BLaER1 treated with 17β-estradiol and CSF1 and Interleukin-3, amounts not matched to agents 10 nM and 100 nM (cell line): ENCODE data around the gene GPR137.
"Not testable (repeated sequence)": the region's sequence is repeated elsewhere in the genome, so short reads cannot be mapped to it uniquely, and the experiment has no call there.

Experiments used
- H3K27ac ChIP-seq, 11 experiments: shearing (Covaris generic); formaldehyde crosslinking; 2 replicates each; pipeline ENCODE4 v1.8.1; 2022
- H3K27me3 ChIP-seq, 11 experiments: shearing (Covaris generic); formaldehyde crosslinking; 2 replicates each; pipeline ENCODE4 v1.8.1; 2022
- H3K36me3 ChIP-seq, 11 experiments: shearing (Covaris generic); formaldehyde crosslinking; 2 replicates each; pipeline ENCODE4 v1.8.1; 2022
- H3K4me1 ChIP-seq, 10 experiments: shearing (Covaris generic); formaldehyde crosslinking; 2 replicates each; pipeline ENCODE4 v1.8.1; 2022
- H3K4me2 ChIP-seq, 11 experiments: shearing (Covaris generic); formaldehyde crosslinking; 2 replicates each; pipeline ENCODE4 v1.8.1; 2022
- H3K4me3 ChIP-seq, 10 experiments: shearing (Covaris generic); formaldehyde crosslinking; 2 replicates each; pipeline ENCODE4 v1.8.1; 2022
- H3K9ac ChIP-seq, 11 experiments: shearing (Covaris generic); formaldehyde crosslinking; 2 replicates each; pipeline ENCODE4 v1.8.1; 2022
- H3K9me3 ChIP-seq, 11 experiments: shearing (Covaris generic); formaldehyde crosslinking; replicated peaks in 1 of 11; 2 replicates each; pipeline ENCODE4 v1.8.1; 2022
- H4K20me1 ChIP-seq, 11 experiments: shearing (Covaris generic); formaldehyde crosslinking; 2 replicates each; pipeline ENCODE4 v1.8.1; 2022
- Cebpa-rat ChIP-seq, 11 experiments: shearing (Covaris generic); IDR thresholded peaks; 2 replicates each; pipeline ENCODE4 v1.8.1; 2022

GPR137 gene

DNA sequence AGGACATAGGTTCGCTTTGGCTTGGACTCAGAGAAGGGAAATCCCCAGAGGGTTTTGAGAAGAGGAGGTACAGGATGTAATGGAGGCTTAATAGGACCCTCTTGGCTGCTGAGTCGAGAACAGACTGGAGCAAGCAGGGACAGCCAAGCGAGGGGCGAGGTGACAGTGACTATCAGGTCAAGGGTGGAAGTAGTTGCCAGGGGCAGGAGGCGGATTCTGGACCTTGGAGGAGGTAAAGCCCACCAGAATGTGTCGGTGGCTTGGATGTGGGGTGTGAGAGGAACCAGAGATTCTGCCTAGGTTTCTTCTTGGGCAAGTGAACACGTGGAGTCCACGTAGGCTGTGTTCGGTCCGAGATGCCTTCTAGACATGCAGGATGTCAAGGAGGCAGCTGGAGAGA is 27.3 kb downstream of the GPR137 start:
- TF ChIP-seq Cebpa-rat (IDR thresholded peaks at IDR 0.05): no peak
- Histone ChIP-seq H3K36me3 (peaks cover 42 to 83% (median 58%) of the 10 kb centered on the region in 11 experiments), H3K4me3 (no peak overlapping the region), H3K4me1 (peaks cover 14 to 75% (median 41%) of the 10 kb centered on the region in 10 experiments), H3K9ac (peak overlapping the region; percentile 2 to 69 (median 40); a peak in 17 of 22 replicates), H3K4me2 (peak overlapping the region in 5 of 11 experiments; percentile 20 to 29 (median 26); a peak in 7 of 22 replicates), H4K20me1 (peaks cover 15 to 90% (median 62%) of the 10 kb centered on the region in 11 experiments; a peak in 20 of 22 replicates), H3K9me3 (no peaks in the 10 kb centered on the region), H3K27me3 (no peaks in the 10 kb centered on the region), H3K27ac (peak overlapping the region in 5 of 11 experiments; percentile 8 to 38 (median 36); a peak in 9 of 22 replicates)

DNA sequence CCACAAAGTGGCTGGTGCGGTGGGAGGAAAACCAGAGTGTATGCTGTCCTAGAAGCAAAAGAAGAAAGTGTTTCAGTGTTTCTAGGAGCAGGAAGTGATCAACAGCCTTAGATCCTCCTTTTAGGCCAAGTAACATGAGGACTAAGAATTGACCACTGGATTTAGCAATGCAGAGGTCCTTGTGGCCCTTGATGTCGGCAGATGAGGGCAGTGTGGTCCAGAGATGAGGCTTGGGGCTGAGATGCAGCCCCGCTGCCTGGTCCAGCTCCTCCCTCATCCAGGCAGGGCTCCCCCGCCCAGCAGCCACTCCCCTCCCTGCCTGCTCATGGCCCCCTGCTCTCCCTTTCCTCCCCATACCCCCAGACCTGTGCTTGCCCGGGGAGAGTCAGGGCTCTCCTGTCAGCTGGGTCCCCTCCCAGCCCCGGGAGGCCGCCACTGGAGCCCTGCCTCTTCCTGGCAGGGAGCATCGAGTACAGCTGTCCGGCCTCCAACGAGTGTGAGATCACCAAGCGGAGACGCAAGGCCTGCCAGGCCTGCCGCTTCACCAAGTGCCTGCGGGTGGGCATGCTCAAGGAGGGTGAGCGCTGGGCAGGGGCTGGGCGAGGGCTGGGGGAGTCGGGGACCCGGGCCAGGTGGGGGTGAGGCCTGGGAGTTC is 28.0 kb downstream of the GPR137 start:
- Histone ChIP-seq H3K4me3 (no peak overlapping the region), H3K4me2 (peak overlapping the region in 4 of 11 experiments; percentile 20 to 29 (median 26); a peak in 3 of 22 replicates), H3K27ac (peak overlapping the region in 6 of 11 experiments; percentile 1 to 38 (median 32); a peak in 6 of 22 replicates), H3K4me1 (peaks cover 14 to 70% (median 39%) of the 10 kb centered on the region in 10 experiments), H4K20me1 (peaks cover 15 to 85% (median 60%) of the 10 kb centered on the region in 11 experiments; a peak in 20 of 22 replicates), H3K9me3 (no peaks in the 10 kb centered on the region), H3K27me3 (no peaks in the 10 kb centered on the region), H3K36me3 (peaks cover 38 to 78% (median 55%) of the 10 kb centered on the region in 11 experiments), H3K9ac (peak overlapping the region; percentile 2 to 69 (median 40); a peak in 15 of 22 replicates)
- no peak for TF ChIP-seq Cebpa-rat (IDR thresholded peaks at IDR 0.05)

DNA sequence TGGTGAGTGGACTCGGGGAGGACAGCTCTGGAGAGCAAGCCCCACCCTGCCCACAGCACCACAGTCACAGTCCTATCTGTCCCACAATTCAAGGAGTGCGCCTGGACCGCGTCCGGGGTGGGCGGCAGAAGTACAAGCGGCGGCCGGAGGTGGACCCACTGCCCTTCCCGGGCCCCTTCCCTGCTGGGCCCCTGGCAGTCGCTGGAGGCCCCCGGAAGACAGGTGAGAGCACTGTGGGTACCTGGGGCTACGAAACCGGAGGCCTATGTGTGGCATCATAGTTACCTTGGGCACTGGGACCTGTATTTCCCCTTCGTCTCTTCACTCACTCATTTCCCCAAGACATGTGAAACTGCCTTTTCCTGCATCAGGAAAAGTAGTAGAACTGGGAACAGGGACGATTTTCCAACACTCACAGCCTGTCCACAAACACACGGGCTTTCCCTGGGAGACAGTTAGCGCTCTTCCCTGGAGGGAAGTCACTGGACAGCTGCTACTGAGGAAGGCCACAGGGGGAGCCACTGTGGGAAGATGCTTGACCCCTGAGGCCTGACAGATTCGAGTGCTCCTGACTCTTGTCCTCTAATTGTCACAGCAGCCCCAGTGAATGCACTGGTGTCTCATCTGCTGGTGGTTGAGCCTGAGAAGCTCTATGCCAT is 28.6 kb downstream of the GPR137 start:
- H3K36me3 ChIP-seq: peaks cover 38 to 72% (median 55%) of the 10 kb centered on the region in 11 experiments
- peaks cover 15 to 78% (median 60%) of the 10 kb centered on the region in 11 experiments; a peak in 20 of 22 replicates for H4K20me1 ChIP-seq
- no peak for TF ChIP-seq Cebpa-rat (IDR thresholded peaks at IDR 0.05)
- H3K4me1 ChIP-seq: peaks cover 20 to 70% (median 45%) of the 10 kb centered on the region in 10 experiments
- H3K9me3 ChIP-seq: no peaks in the 10 kb centered on the region
- no peaks in the 10 kb centered on the region for H3K27me3 ChIP-seq
- H3K4me2 ChIP-seq: peak overlapping the region in 1 of 11 experiments; percentile 16; a peak in 1 of 22 replicates
- H3K4me3 ChIP-seq: no peak overlapping the region
- H3K9ac ChIP-seq: peak overlapping the region in 7 of 11 experiments; percentile 2 to 61 (median 31); a peak in 7 of 22 replicates
- H3K27ac ChIP-seq: peak overlapping the region in 4 of 11 experiments; percentile 1 to 37 (median 15); a peak in 3 of 22 replicates

DNA sequence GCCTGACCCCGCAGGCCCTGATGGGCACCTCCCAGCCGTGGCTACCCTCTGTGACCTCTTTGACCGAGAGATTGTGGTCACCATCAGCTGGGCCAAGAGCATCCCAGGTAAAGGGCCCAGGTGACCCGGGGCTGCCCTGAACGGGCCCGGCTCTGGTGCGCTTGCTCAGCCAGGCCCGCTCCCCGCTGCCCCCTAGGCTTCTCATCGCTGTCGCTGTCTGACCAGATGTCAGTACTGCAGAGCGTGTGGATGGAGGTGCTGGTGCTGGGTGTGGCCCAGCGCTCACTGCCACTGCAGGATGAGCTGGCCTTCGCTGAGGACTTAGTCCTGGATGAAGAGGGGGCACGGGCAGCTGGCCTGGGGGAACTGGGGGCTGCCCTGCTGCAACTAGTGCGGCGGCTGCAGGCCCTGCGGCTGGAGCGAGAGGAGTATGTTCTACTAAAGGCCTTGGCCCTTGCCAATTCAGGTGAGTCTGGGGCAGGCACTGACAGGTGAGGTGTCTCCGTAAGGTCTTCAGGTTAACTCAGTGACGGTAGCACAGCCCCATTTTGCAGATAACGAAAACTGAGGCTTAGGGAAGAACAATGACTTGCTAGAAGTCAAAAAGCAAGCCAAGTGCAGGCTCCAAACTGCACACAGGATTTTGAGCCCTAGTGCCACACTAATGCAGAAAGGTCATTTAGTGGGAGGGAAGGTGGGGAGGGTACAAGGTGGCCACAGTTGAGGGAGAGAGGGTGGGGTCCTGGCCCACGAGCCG is 29.3 kb downstream of the GPR137 start:
- peaks cover 15 to 71% (median 60%) of the 10 kb centered on the region in 11 experiments; a peak in 20 of 22 replicates for H4K20me1 ChIP-seq
- H3K9ac ChIP-seq: peak overlapping the region in 3 of 11 experiments; percentile 26 to 31 (median 29); a peak in 5 of 22 replicates
- no peak overlapping the region for H3K27ac ChIP-seq
- peak overlapping the region in 4 of 11 experiments; percentile 93 to 97 (median 97); a peak in 5 of 22 replicates for H3K4me2 ChIP-seq
- peaks cover 27 to 70% (median 51%) of the 10 kb centered on the region in 10 experiments for H3K4me1 ChIP-seq
- H3K9me3 ChIP-seq: no peaks in the 10 kb centered on the region
- no peak for TF ChIP-seq Cebpa-rat (IDR thresholded peaks at IDR 0.05)
- H3K27me3 ChIP-seq: no peaks in the 10 kb centered on the region
- H3K4me3 ChIP-seq: no peak overlapping the region
- peaks cover 34 to 65% (median 54%) of the 10 kb centered on the region in 11 experiments for H3K36me3 ChIP-seq

DNA sequence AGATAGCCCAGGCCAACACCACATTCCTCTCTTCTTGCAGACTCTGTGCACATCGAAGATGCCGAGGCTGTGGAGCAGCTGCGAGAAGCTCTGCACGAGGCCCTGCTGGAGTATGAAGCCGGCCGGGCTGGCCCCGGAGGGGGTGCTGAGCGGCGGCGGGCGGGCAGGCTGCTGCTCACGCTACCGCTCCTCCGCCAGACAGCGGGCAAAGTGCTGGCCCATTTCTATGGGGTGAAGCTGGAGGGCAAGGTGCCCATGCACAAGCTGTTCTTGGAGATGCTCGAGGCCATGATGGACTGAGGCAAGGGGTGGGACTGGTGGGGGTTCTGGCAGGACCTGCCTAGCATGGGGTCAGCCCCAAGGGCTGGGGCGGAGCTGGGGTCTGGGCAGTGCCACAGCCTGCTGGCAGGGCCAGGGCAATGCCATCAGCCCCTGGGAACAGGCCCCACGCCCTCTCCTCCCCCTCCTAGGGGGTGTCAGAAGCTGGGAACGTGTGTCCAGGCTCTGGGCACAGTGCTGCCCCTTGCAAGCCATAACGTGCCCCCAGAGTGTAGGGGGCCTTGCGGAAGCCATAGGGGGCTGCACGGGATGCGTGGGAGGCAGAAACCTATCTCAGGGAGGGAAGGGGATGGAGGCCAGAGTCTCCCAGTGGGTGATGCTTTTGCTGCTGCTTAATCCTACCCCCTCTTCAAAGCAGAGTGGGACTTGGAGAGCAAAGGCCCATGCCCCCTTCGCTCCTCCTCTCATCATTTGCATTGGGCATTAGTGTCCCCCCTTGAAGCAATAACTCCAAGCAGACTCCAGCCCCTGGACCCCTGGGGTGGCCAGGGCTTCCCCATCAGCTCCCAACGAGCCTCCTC is 30.2 kb downstream of the GPR137 start:
- Histone ChIP-seq H4K20me1 (peaks cover 12 to 62% (median 52%) of the 10 kb centered on the region in 11 experiments; a peak in 20 of 22 replicates), H3K27ac (peak overlapping the region in 7 of 11 experiments; percentile 87 to 94 (median 90); a peak in 7 of 22 replicates), H3K4me1 (peaks cover 25 to 68% (median 49%) of the 10 kb centered on the region in 10 experiments), H3K4me3 (peak overlapping the region; percentile 73 to 92 (median 81)), H3K36me3 (peaks cover 40 to 61% (median 52%) of the 10 kb centered on the region in 11 experiments), H3K4me2 (peak overlapping the region; percentile 86 to 97 (median 94)), H3K9ac (peak overlapping the region; percentile 81 to 94 (median 85); a peak in 21 of 22 replicates)
- not testable (repeated sequence) for H3K9me3 ChIP-seq, H3K27me3 ChIP-seq

DNA sequence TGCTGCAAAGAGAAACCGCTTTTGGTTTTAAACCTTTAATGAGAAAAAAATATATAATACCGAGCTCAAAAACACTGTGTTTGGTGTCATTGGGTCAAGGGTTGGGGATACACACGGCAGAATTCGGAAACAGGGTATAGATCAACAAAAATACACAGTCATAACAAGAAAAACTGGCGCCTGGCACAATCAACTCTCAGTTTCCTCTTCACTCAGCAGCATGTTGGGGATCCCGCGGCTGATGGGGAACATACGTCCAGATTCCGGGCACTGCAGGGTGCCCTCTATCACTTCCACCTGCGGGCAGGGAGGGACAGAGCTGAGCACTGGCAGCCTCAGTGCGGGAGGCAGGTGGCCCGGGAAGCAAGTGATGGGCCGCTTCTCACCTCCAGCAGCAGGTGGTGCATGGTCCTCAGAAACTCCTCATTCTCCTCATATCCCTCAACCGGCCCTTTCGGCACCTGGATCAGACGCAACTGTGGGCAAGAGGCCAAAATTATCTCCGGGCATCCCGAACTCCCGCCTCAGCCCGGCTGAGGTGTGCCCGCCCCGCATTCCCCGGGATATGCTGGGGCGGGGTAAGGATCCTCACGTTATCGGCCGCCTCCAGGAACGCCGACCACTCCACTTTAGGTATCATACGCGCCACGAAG is 31.1 kb downstream of the GPR137 start:
- Histone ChIP-seq H3K27ac (peak overlapping the region; percentile 86 to 94 (median 89)), H3K9me3 (no peaks in the 10 kb centered on the region), H3K9ac (peak overlapping the region; percentile 81 to 94 (median 85)), H3K4me2 (peak overlapping the region; percentile 86 to 97 (median 94)), H3K27me3 (no peaks in the 10 kb centered on the region), H3K4me1 (peaks cover 21 to 66% (median 44%) of the 10 kb centered on the region in 10 experiments), H3K4me3 (peak overlapping the region; percentile 73 to 92 (median 81)), H4K20me1 (peaks cover 8 to 53% (median 44%) of the 10 kb centered on the region in 11 experiments; a peak in 20 of 22 replicates), H3K36me3 (peaks cover 39 to 62% (median 55%) of the 10 kb centered on the region in 11 experiments)
- no peak for TF ChIP-seq Cebpa-rat (IDR thresholded peaks at IDR 0.05)

DNA sequence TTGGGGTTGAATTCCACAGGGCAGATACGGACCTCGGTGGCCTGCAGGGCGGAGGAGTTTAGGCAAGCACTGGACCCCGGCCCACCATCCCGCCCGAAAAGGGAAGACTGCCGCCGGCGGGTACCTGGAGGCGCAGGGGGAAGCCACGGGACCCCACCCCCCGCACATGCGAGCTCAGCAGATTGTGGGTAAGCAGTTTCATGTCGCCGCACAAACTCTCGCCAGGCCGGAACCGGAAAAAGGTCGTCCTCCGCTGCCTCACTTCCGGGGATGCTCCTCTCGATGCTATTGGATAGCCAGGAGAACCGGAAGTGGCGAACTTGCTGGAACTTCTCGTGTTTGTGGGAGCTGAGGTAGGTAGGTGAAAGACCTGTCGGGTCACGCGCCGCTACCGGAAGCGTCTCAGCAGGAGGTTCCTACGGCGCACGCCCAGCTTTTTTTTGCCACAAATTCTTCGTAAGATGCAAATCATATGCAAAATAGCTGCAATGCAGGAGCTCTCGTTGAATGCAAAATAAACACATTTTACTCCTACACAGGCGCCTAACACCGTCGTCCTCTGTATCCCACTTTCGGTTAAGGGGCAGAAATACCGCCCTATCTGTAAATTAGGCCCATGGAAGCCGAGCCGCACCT is 31.8 kb downstream of the GPR137 start, which contains the start of gene TRMT112:
Gene TRMT112, minus strand, starts transcription at position 235 of the 636 bp plus-strand sequence. Its CDS starts 33 bp downstream, at position 202.
- no peak for TF ChIP-seq Cebpa-rat (IDR thresholded peaks at IDR 0.05)
- H3K4me1 ChIP-seq: peaks cover 24 to 66% (median 46%) of the 10 kb centered on the region in 10 experiments
- H4K20me1 ChIP-seq: peaks cover 8 to 47% (median 40%) of the 10 kb centered on the region in 11 experiments; a peak in 20 of 22 replicates
- H3K4me3 ChIP-seq: peak within 1 kb of the TSS; percentile 73 to 92 (median 81)
- peak within 1 kb of the TSS; percentile 81 to 94 (median 85) for H3K9ac ChIP-seq
- H3K27ac ChIP-seq: peak within 1 kb of the TSS; percentile 86 to 94 (median 89)
- H3K36me3 ChIP-seq: peaks cover 38 to 66% (median 53%) of the 10 kb centered on the region in 11 experiments
- H3K9me3 ChIP-seq: no peaks in the 10 kb centered on the region
- H3K4me2 ChIP-seq: peak within 1 kb of the TSS; percentile 86 to 97 (median 94)
- H3K27me3 ChIP-seq: no peaks in the 10 kb centered on the region
